GM23248 (cell line): ENCODE measurements around the gene MX2.

Experiments used
- EZH2 ChIP-seq: fragments of 200-600 bp; sonication (generic); IDR thresholded peaks from 2 replicates; pipeline ENCODE4 v1.6.1; 2018; ENCODE audit warnings: antibody characterized with exemption, mild to moderate bottlenecking; ENCODE audit not compliant: insufficient read depth, poor library complexity, severe bottlenecking
- EZH2phosphoT487 ChIP-seq: fragments of 200-600 bp; sonication (generic); IDR thresholded peaks from 2 replicates; pipeline ENCODE4 v1.6.1; 2018; ENCODE audit warnings: antibody characterized with exemption, moderate library complexity, mild to moderate bottlenecking, low read depth; ENCODE audit not compliant: insufficient read depth

DNA sequence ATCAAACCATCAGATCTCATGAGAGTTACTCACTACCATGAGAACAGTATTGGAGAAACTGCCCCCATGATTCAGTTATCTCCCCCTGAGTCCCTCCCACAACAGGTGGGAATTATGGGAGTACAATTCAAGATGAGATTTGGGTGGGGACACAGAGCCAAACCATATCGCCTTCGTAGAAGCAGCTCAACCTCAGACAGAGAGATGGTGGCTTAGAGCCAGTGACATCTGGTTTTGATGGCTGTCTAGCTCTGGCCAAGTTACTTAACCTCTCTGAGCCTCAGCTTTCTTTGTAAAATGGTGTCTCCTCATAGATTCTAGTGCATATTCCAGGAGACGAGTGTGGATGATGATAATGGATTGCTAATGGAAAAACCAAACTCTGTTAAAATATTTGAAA is 91.4 kb downstream of the MX2 start:
- TF ChIP-seq EZH2 (no peak), EZH2phosphoT487 (no peak)
